AG10803 (cell line): Measurements from ENCODE around the gene CTIF.

Experiments used
- DNase-seq: peaks from one replicate; pipeline ENCODE4 v3.0.0; 2010; ENCODE audit warnings: low read depth
- H3K4me3 ChIP-seq: 2 replicates; pipeline ENCODE4 v1.5.1; 2011; ENCODE audit warnings: mild to moderate bottlenecking, low read length, control low read depth
- TF ChIP-seq, protein P1 (sequence below): conservative IDR thresholded peaks from 2 replicates; pipeline ENCODE4 v1.5.1; 2011; ENCODE audit warnings: mild to moderate bottlenecking, low read length, control low read depth, inconsistent platforms

Gene CTIF

DNA sequence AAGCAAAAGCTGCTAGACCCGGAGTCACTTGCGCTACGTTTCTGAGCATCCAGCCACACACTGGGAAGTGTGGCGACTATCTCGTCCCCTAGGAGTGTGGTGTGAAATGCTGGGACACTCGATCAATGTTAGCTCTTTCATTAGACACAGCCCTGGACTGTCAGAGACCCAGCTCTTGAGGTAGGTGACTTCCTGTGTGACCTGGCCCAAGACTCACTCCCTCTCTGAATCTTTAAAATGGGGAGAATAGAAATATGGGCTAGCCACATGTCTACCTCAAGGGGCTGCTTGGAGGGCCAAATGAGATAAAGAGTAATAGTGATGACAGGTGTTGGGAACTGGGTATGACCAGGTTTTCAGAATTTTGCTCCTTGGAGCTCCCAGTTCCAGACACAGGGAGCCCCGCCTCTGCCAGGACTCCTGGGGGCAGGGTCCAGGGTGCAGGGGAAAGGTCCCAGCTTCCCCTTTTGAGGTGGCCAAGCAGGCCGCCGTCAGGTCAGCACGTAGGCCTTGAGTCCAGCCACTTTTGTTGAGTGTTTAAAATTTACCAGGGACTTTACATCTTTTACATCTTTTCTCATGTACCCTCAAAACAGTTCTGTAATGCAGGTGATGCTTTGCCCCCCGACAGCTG is 36.0 kb downstream of the CTIF start:
- no peak for DNase-seq
- TF ChIP-seq, protein P1, sequence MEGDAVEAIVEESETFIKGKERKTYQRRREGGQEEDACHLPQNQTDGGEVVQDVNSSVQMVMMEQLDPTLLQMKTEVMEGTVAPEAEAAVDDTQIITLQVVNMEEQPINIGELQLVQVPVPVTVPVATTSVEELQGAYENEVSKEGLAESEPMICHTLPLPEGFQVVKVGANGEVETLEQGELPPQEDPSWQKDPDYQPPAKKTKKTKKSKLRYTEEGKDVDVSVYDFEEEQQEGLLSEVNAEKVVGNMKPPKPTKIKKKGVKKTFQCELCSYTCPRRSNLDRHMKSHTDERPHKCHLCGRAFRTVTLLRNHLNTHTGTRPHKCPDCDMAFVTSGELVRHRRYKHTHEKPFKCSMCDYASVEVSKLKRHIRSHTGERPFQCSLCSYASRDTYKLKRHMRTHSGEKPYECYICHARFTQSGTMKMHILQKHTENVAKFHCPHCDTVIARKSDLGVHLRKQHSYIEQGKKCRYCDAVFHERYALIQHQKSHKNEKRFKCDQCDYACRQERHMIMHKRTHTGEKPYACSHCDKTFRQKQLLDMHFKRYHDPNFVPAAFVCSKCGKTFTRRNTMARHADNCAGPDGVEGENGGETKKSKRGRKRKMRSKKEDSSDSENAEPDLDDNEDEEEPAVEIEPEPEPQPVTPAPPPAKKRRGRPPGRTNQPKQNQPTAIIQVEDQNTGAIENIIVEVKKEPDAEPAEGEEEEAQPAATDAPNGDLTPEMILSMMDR: no peak
- H3K4me3 ChIP-seq: no peak overlapping the region

DNA sequence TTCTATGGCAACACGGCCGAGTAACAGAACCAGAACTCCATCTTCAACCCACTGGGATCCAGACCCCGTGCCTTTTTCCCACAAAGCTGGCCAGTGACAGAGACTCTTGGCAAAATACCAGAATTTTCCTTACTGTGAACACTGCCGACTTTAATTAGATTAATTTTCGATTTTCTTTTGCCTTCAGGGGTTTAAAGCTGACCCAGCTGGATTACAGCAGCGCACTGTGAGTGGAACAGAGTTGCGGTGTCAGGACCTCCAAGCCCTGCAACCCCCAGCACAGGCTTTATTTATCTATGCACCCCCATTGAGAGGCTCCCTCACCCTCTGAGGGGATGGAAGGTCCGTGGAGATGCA is 36.4 kb downstream of the CTIF start:
- H3K4me3 ChIP-seq: no peak overlapping the region
- TF ChIP-seq, protein P1: no peak
- DNase-seq: no peak

DNA sequence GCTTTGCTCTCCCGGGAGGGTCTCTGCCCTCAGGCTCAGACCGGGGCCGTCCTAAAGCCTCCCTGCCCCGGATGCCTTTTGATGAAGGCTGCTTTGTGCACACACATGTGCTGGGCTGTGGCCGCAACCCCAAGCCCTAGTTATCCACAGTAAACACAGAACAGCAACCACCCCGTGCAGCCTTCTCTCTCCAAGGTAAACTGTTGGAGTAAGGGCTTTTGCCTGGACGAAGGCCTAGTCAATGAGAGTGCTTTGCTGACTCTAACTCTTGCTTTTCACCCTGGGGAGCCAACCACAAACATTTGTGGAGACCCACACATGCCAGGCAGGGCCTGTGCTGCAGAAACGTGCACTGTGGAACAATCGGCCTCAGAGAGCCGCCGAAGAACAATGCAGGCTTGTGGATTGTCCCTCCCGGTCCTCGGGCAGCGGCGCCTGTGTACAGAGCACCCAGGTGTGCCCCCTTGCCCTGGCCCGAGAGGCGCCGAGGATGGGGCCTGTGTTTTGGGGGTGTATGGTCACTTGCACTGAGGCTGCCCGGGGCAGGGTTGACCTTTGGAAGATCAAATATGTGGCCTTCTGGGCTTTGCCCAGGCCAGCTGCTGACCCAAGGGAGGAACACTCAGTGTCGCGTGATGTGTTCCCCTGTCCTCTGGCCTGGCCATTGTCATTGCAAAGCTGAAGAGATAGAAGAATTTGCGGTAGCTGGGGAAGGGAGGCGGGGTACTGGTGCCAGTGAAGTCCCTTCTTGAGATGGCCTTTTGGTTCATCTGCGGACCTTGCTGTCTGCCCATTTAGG is 37.0 kb downstream of the CTIF start:
- DNase-seq: no peak
- TF ChIP-seq, protein P1: no peak
- no peak overlapping the region for H3K4me3 ChIP-seq

DNA sequence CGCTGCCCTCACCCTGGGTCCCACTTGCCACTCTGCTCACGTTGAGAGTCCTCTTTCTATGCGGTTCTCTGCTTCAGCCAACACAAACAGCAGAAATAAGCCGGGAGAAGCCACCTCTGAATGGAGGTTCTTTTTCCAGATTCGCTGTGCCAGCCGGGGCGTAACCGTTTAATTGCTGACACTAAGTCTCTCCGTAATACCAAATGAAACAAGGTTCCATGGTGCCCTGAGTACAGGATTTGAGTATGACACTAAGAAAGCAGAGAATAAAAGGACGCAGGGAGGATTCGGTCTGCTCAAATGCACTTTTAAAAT is 37.6 kb downstream of the CTIF start:
- no peak overlapping the region for H3K4me3 ChIP-seq
- TF ChIP-seq, protein P1: no peak
- DNase-seq: no peak

DNA sequence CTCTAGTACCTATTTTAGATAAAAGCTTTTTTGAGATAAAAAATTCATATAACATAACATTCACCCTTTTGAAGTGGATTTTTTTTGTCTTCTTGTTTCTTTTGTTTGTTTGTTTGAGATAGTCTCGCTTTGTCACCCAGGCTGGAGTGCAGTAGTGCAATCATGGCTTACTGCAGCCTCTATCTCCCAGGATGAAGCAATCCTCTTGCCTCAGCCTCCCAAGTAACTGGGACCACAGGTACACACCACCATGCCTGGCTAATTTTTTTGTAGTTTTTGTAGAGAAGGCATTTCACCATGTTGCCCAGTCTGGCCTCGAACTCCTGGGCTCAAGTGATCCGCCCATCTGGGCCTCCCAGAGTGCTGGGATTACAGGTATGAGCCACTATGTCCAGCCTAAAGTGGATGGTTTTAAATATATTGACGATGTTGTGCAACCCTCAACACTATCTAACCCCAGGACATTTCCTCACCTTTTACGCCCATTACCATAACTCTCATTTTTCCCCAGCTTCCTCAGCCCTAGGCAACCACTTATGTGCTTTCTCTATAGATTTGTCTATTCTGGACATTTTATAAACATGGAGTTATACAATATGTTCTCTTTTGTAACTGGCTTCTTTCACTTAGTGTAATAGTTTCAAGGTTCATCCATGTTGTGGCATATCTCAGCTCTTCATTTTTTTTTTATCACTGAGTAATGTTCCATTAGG is 38.8 kb downstream of the CTIF start:
- DNase-seq: no peak
- TF ChIP-seq, protein P1: no peak
- no peak overlapping the region for H3K4me3 ChIP-seq

DNA sequence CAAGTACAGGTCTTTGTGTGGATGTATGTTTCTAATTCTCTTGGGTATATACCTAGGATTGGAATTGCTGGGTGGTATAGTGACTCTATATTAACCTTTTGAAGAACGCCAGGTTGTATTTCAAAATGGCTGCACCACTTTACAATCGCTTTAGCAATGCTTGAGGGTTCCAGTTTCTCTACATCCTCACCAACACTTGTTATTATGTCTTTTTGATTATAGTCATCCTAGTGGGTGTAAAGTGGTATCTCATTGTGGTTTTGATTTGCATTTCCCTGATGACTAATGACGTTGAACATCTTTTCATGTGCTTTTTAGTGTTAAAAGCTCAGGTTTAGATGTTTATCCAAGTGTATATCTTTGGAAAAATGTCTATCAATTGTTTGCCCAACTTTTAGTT is 39.5 kb downstream of the CTIF start:
- DNase-seq: no peak
- TF ChIP-seq, protein P1: no peak
- no peak overlapping the region for H3K4me3 ChIP-seq
